Body of pancreas (tissue), 4 donors: ENCODE data around the gene H3-3A. TPM values are rescaled to one million over a fixed set of nuclear protein-coding genes. Genes with fewer than 3 reads are reported as not detected.

Experiments
- ATAC-seq: fragments of 150-250 bp; one replicate; pipeline ENCODE4 v1.9.1; 2016
- DNase-seq, 4 donors: peaks; one replicate each; pipeline ENCODE4 v3.0.0-alpha.2; 2019
- H3K27ac ChIP-seq, 4 donors: fragments of 200-600 bp; sonication (generic); 1 replicate in 3 of 4; 2 replicates in 1 of 4; pipeline versions ENCODE4 v1.5.1 to v1.6.1; 2016 to 2019; ENCODE audit warnings: mild to moderate bottlenecking in 1 of 4, mixed read lengths in 1 of 4, moderate library complexity in 1 of 4
- H3K27me3 ChIP-seq, 2 donors: fragments of 200-600 bp; sonication (generic); one replicate each; pipeline ENCODE4 v1.6.0; 2016; ENCODE audit warnings: mild to moderate bottlenecking in 1 of 2
- H3K36me3 ChIP-seq, 2 donors: fragments of 200-600 bp; sonication (generic); replicated peaks in 1 of 2; 2 replicates each; pipeline ENCODE4 v1.5.1; 2016; ENCODE audit warnings: low read depth in 2 of 2; ENCODE audit not compliant: insufficient read depth in 1 of 2
- H3K4me1 ChIP-seq: fragments of 200-600 bp; sonication (generic); one replicate; pipeline ENCODE4 v1.6.0; 2016
- H3K4me3 ChIP-seq, 2 donors: fragments of 200-600 bp; sonication (generic); 1 replicate in 1 of 2; 2 replicates in 1 of 2; pipeline ENCODE4 v1.5.1; 2016 to 2019
- H3K9me3 ChIP-seq, 3 donors: fragments of 200-600 bp; sonication (generic); 1 replicate in 2 of 3; 2 replicates in 1 of 3; pipeline ENCODE4 v1.5.1; 2016
- CTCF ChIP-seq, 7 experiments: fragments of 450-650 bp in 4 of 7; fragments of 200-600 bp in 3 of 7; sonication (generic) in 3 of 7; IDR thresholded peaks; one replicate each; pipeline ENCODE4 v1.5.1; 2016 to 2019; ENCODE audit warnings: antibody characterized with exemption in 7 of 7
- POLR2A ChIP-seq, 3 donors: fragments of 450-650 bp; IDR thresholded peaks; one replicate each; pipeline ENCODE4 v1.6.1; 2016; ENCODE audit warnings: antibody characterized with exemption in 3 of 3, mild to moderate bottlenecking in 2 of 3
- WGBS, 2 donors: methylation state at CpG; one replicate each; pipeline ENCODE4 v1.1.5; 2017; 5-methylcytosine and 5-hydroxymethylcytosine counted together
- intact Hi-C: fragments of 100-400 bp; cut with DNase I; formaldehyde crosslinking; loops from one replicate; pipeline ENCODE4 v1.15.1; 2023
- total RNA-seq, 2 donors: library from RNA; depleted of rRNA; stranded (reverse); fragments of >200 nt; gene quantifications; one replicate each; pipeline ENCODE4 v1.1.0, GENCODE V29; 2016

H3-3A gene
- total RNA-seq, 2 donors from 2014 or later: 163 to 211 TPM

- intact Hi-C loops: loop anchor here (5.0 kb wide), 1 partner anchor 47 kb away; no protein-coding TSS in a partner anchor
- ATAC-seq: no peak
- TF ChIP-seq CTCF (IDR thresholded peaks at IDR 0.05) (no peak), POLR2A (IDR thresholded peaks at IDR 0.05) (no peak)
These were observed 7.4 kb downstream of the H3-3A start for GRCh38 chr1:226069811-226070489.

GRCh38 chr1:226072347-226072746 lies 9.8 kb downstream of the H3-3A start:
- peaks cover 0 to 9% of the 10 kb centered on the region in 2 donors for H3K36me3 ChIP-seq
- 62 to 63% methylated on average over 4 of the region's 4 CpGs for WGBS, 2 donors
- no peaks in the 10 kb centered on the region for H3K27me3 ChIP-seq
- no peaks in the 10 kb centered on the region for H3K9me3 ChIP-seq
- DNase-seq (no peak), ATAC-seq (no peak)
- no peak overlapping the region for H3K4me3 ChIP-seq
- intact Hi-C loops: no loop called here
- H3K27ac ChIP-seq: no peak overlapping the region
- peaks cover 29% of the 10 kb centered on the region for H3K4me1 ChIP-seq
- TF ChIP-seq CTCF (IDR thresholded peaks at IDR 0.05) (no peak), POLR2A (IDR thresholded peaks at IDR 0.05) (no peak)

More at GRCh38 chr1:226069811-226070489, 7.4 kb downstream of the H3-3A start:
- Histone ChIP-seq H3K4me1 (peaks cover 53% of the 10 kb centered on the region), H3K27me3 (no peaks in the 10 kb centered on the region), H3K36me3 (peaks cover 0 to 11% of the 10 kb centered on the region in 2 donors), H3K27ac (no peak overlapping the region), H3K9me3 (no peaks in the 10 kb centered on the region), H3K4me3 (no peak overlapping the region)
- WGBS, 2 donors: 91 to 94% methylated on average over 13 of the region's 13 CpGs
- DNase-seq: no peak

- DNase-seq: no peak
- Histone ChIP-seq H3K27ac (no peak overlapping the region), H3K27me3 (no peaks in the 10 kb centered on the region), H3K4me3 (no peak overlapping the region), H3K9me3 (no peaks in the 10 kb centered on the region), H3K4me1 (peaks cover 19% of the 10 kb centered on the region), H3K36me3 (peaks cover 0 to 7% of the 10 kb centered on the region in 2 donors)
- 49 to 51% methylated on average over 6 of the region's 6 CpGs for WGBS, 2 donors
- ATAC-seq: no peak
- intact Hi-C loops: no loop called here
- TF ChIP-seq POLR2A (IDR thresholded peaks at IDR 0.05) (no peak), CTCF (IDR thresholded peaks at IDR 0.05) (no peak)
These were observed 10.9 kb downstream of the H3-3A start for GRCh38 chr1:226073184-226073950.

- H3K27ac ChIP-seq: no peak overlapping the region
- H3K27me3 ChIP-seq: no peaks in the 10 kb centered on the region
- WGBS, 2 donors: 91 to 92% methylated on average over 4 of the region's 4 CpGs
- H3K36me3 ChIP-seq: peaks cover 0 to 7% of the 10 kb centered on the region in 2 donors
- intact Hi-C loops: no loop called here
- DNase-seq (no peak), ATAC-seq (no peak)
- peaks cover 13% of the 10 kb centered on the region for H3K4me1 ChIP-seq
- H3K4me3 ChIP-seq: no peak overlapping the region
- no peaks in the 10 kb centered on the region for H3K9me3 ChIP-seq
- TF ChIP-seq POLR2A (IDR thresholded peaks at IDR 0.05): no peak
- TF ChIP-seq CTCF (IDR thresholded peaks at IDR 0.05): no peak
These were observed 11.5 kb downstream of the H3-3A start for GRCh38 chr1:226074046-226074445.
